Osteoblast (primary cell): ENCODE results near the gene FAM124A. TPM values are rescaled to one million over a fixed set of nuclear protein-coding genes. Genes with fewer than 3 reads are reported as not detected.

Experiments
- DNase-seq: peaks from one replicate; pipeline ENCODE4 v3.0.0; 2011; ENCODE audit warnings: low spot score, mixed read lengths; ENCODE audit not compliant: insufficient read length; ENCODE audit errors: missing footprints
- H2AFZ ChIP-seq: 2 replicates; pipeline ENCODE4 v1.6.0; 2011; ENCODE audit warnings: mild to moderate bottlenecking, low read length
- H3K27ac ChIP-seq: 2 replicates; pipeline ENCODE4 v1.5.1; 2011; ENCODE audit warnings: mild to moderate bottlenecking, low read depth, low read length, moderate library complexity
- H3K27me3 ChIP-seq: 2 replicates; pipeline ENCODE4 v1.6.0; 2012; ENCODE audit warnings: mild to moderate bottlenecking, control low read depth, inconsistent platforms, low read length, moderate library complexity; ENCODE audit not compliant: insufficient read depth
- H3K36me3 ChIP-seq: 2 replicates; pipeline ENCODE4 v1.5.1; 2011; ENCODE audit warnings: mild to moderate bottlenecking, low read length, control low read depth, moderate library complexity; ENCODE audit not compliant: insufficient read depth
- H3K4me1 ChIP-seq: 2 replicates; pipeline ENCODE4 v1.5.1; 2011; ENCODE audit warnings: mild to moderate bottlenecking, low read length, control low read depth, moderate library complexity; ENCODE audit not compliant: insufficient read depth
- H3K4me2 ChIP-seq: 2 replicates; pipeline ENCODE4 v1.6.0; 2011; ENCODE audit warnings: mild to moderate bottlenecking, low read length; ENCODE audit not compliant: insufficient read depth
- H3K4me3 ChIP-seq: fragments of 200-600 bp; sonication (generic); 3 replicates; pipeline ENCODE4 v1.5.1; 2012; ENCODE audit warnings: mild to moderate bottlenecking, low read length, inconsistent platforms; ENCODE audit not compliant: insufficient read depth
- H3K79me2 ChIP-seq: 2 replicates; pipeline ENCODE4 v1.6.0; 2012; ENCODE audit warnings: mild to moderate bottlenecking, low read length, control low read depth, inconsistent platforms; ENCODE audit not compliant: insufficient read depth
- H3K9me3 ChIP-seq: 2 replicates; pipeline ENCODE4 v1.5.1; 2011; ENCODE audit warnings: low read depth, low read length, control low read depth
- H4K20me1 ChIP-seq: 2 replicates; pipeline ENCODE4 v1.6.0; 2012; ENCODE audit warnings: mild to moderate bottlenecking, low read length, control low read depth; ENCODE audit not compliant: insufficient read depth
- CTCF ChIP-seq: IDR thresholded peaks from 2 replicates; pipeline ENCODE4 v1.5.1; 2011; ENCODE audit warnings: mild to moderate bottlenecking, low read depth, low read length, moderate library complexity; ENCODE audit errors: extremely low read depth
- total RNA-seq: library from RNA; depleted of rRNA; stranded (reverse); fragments of >200 nt; gene quantifications from 2 replicates; pipeline ENCODE4 v1.2.3, GENCODE V29; 2012

The FAM124A gene
- total RNA-seq, 1 donor, result 1.1 TPM

- no peak overlapping the region for H3K4me2 ChIP-seq
- no peak for TF ChIP-seq CTCF
- H3K27me3 ChIP-seq, result peaks cover under 1% of the 10 kb centered on the region
- H4K20me1 ChIP-seq, result no peaks in the 10 kb centered on the region
- H3K9me3 ChIP-seq, result no peaks in the 10 kb centered on the region
- no peaks in the 10 kb centered on the region for H3K4me1 ChIP-seq
- H3K4me3 ChIP-seq, result no peak overlapping the region
- no peak overlapping the region for H3K27ac ChIP-seq
- no peak overlapping the region for H2AFZ ChIP-seq
- no peak for DNase-seq
- no peaks in the 10 kb centered on the region for H3K79me2 ChIP-seq
- H3K36me3 ChIP-seq, result no peaks in the 10 kb centered on the region
Measured at GRCh38 chr13:51191743-51192142, 30.5 kb upstream of the FAM124A start.

- no peak for TF ChIP-seq CTCF
- no peak overlapping the region for H2AFZ ChIP-seq
- H3K27me3 ChIP-seq, result no peaks in the 10 kb centered on the region
- H3K4me1 ChIP-seq, result no peaks in the 10 kb centered on the region
- H3K4me2 ChIP-seq, result no peak overlapping the region
- no peak overlapping the region for H3K4me3 ChIP-seq
- H3K9me3 ChIP-seq, result no peaks in the 10 kb centered on the region
- no peak overlapping the region for H3K27ac ChIP-seq
- H4K20me1 ChIP-seq, result no peaks in the 10 kb centered on the region
- no peak for DNase-seq
- H3K36me3 ChIP-seq, result no peaks in the 10 kb centered on the region
- H3K79me2 ChIP-seq, result no peaks in the 10 kb centered on the region
Measured at GRCh38 chr13:51192348-51192747, 29.9 kb upstream of the FAM124A start.

GRCh38 chr13:51193387-51193786 lies 28.8 kb upstream of the FAM124A start:
- no peak overlapping the region for H3K27ac ChIP-seq
- H3K79me2 ChIP-seq, result no peaks in the 10 kb centered on the region
- no peak overlapping the region for H3K4me3 ChIP-seq
- H2AFZ ChIP-seq, result no peak overlapping the region
- no peak overlapping the region for H3K4me2 ChIP-seq
- no peaks in the 10 kb centered on the region for H3K27me3 ChIP-seq
- DNase-seq, result no peak
- H3K36me3 ChIP-seq, result no peaks in the 10 kb centered on the region
- TF ChIP-seq CTCF, result no peak
- no peaks in the 10 kb centered on the region for H3K9me3 ChIP-seq
- no peaks in the 10 kb centered on the region for H4K20me1 ChIP-seq
- H3K4me1 ChIP-seq, result no peaks in the 10 kb centered on the region

- Histone ChIP-seq H3K27ac (no peak overlapping the region), H3K27me3 (no peaks in the 10 kb centered on the region), H3K79me2 (no peaks in the 10 kb centered on the region), H4K20me1 (no peaks in the 10 kb centered on the region), H3K36me3 (no peaks in the 10 kb centered on the region), H3K9me3 (no peaks in the 10 kb centered on the region), H2AFZ (no peak overlapping the region), H3K4me3 (no peak overlapping the region), H3K4me1 (no peaks in the 10 kb centered on the region), H3K4me2 (no peak overlapping the region)
- DNase-seq, result no peak
- TF ChIP-seq CTCF, result no peak
Measured at GRCh38 chr13:51194942-51195341, 27.3 kb upstream of the FAM124A start.
